Right lobe of liver (tissue), 6 donors: ENCODE measurements around the gene LAMB2. TPM values are rescaled to one million over a fixed set of nuclear protein-coding genes. Genes with fewer than 3 reads are reported as not detected.

ENCODE experiments used
- ATAC-seq, 4 donors: fragments of 200-7000 bp; cut with Tn5 transposase; one replicate each; pipeline ENCODE4 v1.9.1; 2020; ENCODE audit warnings: mild to moderate bottlenecking in 4 of 4, moderate library complexity in 4 of 4
- DNase-seq, 3 donors: peaks; one replicate each; pipeline ENCODE4 v3.0.0-alpha.2; 2020
- H3K27ac ChIP-seq, 3 donors: fragments of 200-600 bp; one replicate each; pipeline ENCODE4 v1.8.0; 2022
- H3K27me3 ChIP-seq, 2 donors: fragments of 200-600 bp; one replicate each; pipeline ENCODE4 v1.8.0; 2022
- H3K36me3 ChIP-seq, 4 donors: fragments of 200-600 bp; sonication (generic) in 1 of 4; one replicate each; pipeline versions ENCODE4 v1.5.1 to v1.8.0; 2017 to 2022; ENCODE audit warnings: control low read depth in 1 of 4
- H3K4me1 ChIP-seq, 4 donors: fragments of 200-600 bp; sonication (generic) in 1 of 4; one replicate each; pipeline versions ENCODE4 v1.5.1 to v1.8.0; 2017 to 2022; ENCODE audit warnings: control low read depth in 1 of 4
- H3K4me3 ChIP-seq, 3 donors: fragments of 200-600 bp; one replicate each; pipeline ENCODE4 v1.8.0; 2022
- H3K9me3 ChIP-seq, 4 donors: fragments of 200-600 bp; sonication (generic) in 1 of 4; one replicate each; pipeline versions ENCODE4 v1.5.1 to v1.8.0; 2017 to 2022; ENCODE audit warnings: control low read depth in 1 of 4
- POLR2A ChIP-seq: fragments of 450-650 bp; IDR thresholded peaks from one replicate; pipeline ENCODE4 v1.6.1; 2017; ENCODE audit warnings: antibody characterized with exemption, mild to moderate bottlenecking
- WGBS: methylation state at CpG from one replicate; pipeline ENCODE4 v1.1.6; 2018; ENCODE audit warnings: low coverage, low lambda C conversion rate; ENCODE audit not compliant: insufficient coverage; ENCODE audit errors: missing lambda C conversion rate; 5-methylcytosine and 5-hydroxymethylcytosine counted together
- intact Hi-C, 2 donors: fragments of 100-400 bp; cut with DNase I; formaldehyde crosslinking; loops; one replicate each; pipeline versions ENCODE4 v1.11.2 to v1.14.1; 2022
- total RNA-seq, 6 experiments: library from RNA; depleted of rRNA in 2 of 6; stranded (reverse); fragments of >200 nt in 2 of 6; fragmentation: NEBNext Ultra II Directional in 3 of 6; extraction: Animal tissue kit (Norgen Biotek cat#: 25700) in 3 of 6; gene quantifications; one replicate each; pipeline versions ENCODE4 v1.1.0 to v1.2.4, GENCODE V29; 2016 to 2023
- TF ChIP-seq, protein P1 (sequence below), 4 donors: fragments of 200-600 bp in 3 of 4; fragments of 450-650 bp in 1 of 4; IDR thresholded peaks; one replicate each; pipeline versions ENCODE4 v1.5.1 to v1.8.0; 2016 to 2022; ENCODE audit warnings: antibody characterized with exemption in 4 of 4, mild to moderate bottlenecking in 2 of 4
- donor health status: DM: no; HTN: yes; CAD: no.
- donor health status: DM: no; HTN: no; CAD: no.
- donor health status: DM: no; HTN: no; CAD: no.
- donor health status: DM: no; HTN: yes; CAD: no.
- donor health status: DM: no; HTN: yes; CAD: no.

Gene LAMB2
- total RNA-seq, 6 experiments from 2014 or later, result 129 to 192 (median 163) TPM

DNA sequence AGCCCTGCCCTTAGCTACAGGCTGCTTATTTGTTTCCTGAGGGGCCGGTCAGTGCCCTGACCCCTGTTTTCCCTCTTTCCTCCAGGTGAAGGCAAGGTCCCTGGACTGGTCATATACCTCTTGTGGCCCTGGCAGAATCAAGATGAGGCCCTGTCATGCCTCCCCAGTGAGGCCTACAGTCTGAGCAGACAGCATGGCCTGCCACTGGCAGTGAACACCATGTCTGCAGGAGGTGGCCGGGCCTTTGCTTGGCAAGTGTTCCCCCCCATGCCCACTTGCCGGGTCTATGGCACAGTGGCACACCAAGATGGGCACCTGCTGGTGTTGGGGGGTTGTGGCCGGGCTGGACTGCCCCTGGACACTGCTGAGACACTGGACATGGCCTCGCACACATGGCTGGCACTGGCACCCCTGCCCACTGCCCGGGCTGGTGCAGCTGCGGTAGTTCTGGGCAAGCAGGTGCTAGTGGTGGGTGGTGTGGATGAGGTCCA, 39.7 kb upstream of the LAMB2 start:
- Histone ChIP-seq H3K27ac (peak overlapping the region; percentile 72 to 89 (median 72)), H3K9me3 (no peaks in the 10 kb centered on the region), H3K4me1 (peaks cover 0 to 16% (median 5%) of the 10 kb centered on the region in 4 donors), H3K36me3 (no peaks in the 10 kb centered on the region), H3K27me3 (no peaks in the 10 kb centered on the region), H3K4me3 (peak overlapping the region; percentile 74 to 78 (median 77))
- no peak for DNase-seq
- intact Hi-C loops, result no loop called here
- no peak for TF ChIP-seq POLR2A
- TF ChIP-seq, protein P1, sequence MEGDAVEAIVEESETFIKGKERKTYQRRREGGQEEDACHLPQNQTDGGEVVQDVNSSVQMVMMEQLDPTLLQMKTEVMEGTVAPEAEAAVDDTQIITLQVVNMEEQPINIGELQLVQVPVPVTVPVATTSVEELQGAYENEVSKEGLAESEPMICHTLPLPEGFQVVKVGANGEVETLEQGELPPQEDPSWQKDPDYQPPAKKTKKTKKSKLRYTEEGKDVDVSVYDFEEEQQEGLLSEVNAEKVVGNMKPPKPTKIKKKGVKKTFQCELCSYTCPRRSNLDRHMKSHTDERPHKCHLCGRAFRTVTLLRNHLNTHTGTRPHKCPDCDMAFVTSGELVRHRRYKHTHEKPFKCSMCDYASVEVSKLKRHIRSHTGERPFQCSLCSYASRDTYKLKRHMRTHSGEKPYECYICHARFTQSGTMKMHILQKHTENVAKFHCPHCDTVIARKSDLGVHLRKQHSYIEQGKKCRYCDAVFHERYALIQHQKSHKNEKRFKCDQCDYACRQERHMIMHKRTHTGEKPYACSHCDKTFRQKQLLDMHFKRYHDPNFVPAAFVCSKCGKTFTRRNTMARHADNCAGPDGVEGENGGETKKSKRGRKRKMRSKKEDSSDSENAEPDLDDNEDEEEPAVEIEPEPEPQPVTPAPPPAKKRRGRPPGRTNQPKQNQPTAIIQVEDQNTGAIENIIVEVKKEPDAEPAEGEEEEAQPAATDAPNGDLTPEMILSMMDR (IDR thresholded peaks at IDR 0.05), result no peak
- WGBS, result 50% methylated on average over 1 of the region's 7 CpGs
- no peak for ATAC-seq

DNA sequence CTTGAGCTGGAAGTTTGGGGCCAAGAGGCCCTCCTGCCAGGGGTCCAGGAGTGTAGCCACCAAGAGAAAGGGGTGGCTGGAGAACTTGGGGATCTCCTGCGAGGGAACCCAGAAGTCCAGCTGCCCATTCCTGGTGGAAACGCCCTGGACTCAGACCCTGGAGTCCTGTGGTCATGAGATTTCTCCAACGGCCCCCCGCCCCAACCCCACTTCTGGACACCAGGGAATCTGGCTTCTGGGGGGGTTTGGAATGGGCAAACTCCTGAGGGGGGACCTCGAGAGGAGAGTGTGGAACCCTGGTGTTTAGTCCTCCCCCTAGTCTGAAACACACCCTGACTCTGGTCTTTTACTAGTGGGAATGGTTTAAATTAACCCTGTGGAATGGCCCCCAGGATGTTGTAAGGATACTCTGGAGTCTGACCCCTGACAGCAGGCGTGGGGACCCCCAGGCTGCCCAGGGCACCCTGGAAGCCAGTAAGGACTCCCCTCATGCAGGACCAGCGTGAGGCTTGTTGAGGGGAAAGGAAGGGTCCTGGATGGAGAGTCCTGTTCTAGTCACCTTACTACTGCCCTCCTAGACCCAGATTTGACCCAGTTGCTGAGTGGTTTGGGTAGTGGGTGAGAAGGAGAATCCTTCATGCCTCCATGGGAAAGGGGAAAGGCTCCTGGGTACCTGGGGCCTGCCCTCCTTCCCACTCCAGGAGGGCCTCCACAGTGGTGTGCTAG, 39.1 kb upstream of the LAMB2 start:
- WGBS, result 10% methylated on average over 2 of the region's 7 CpGs
- no peak for ATAC-seq
- Histone ChIP-seq H3K27me3 (no peaks in the 10 kb centered on the region), H3K27ac (peak overlapping the region; percentile 72 to 89 (median 72)), H3K4me1 (peaks cover 0 to 21% (median 7%) of the 10 kb centered on the region in 4 donors), H3K36me3 (no peaks in the 10 kb centered on the region), H3K4me3 (peak overlapping the region; percentile 74 to 78 (median 77)), H3K9me3 (no peaks in the 10 kb centered on the region)
- DNase-seq, result no peak
- no peak for TF ChIP-seq POLR2A
- TF ChIP-seq, protein P1 (IDR thresholded peaks at IDR 0.05), result no peak
- intact Hi-C loops, result no loop called here

DNA sequence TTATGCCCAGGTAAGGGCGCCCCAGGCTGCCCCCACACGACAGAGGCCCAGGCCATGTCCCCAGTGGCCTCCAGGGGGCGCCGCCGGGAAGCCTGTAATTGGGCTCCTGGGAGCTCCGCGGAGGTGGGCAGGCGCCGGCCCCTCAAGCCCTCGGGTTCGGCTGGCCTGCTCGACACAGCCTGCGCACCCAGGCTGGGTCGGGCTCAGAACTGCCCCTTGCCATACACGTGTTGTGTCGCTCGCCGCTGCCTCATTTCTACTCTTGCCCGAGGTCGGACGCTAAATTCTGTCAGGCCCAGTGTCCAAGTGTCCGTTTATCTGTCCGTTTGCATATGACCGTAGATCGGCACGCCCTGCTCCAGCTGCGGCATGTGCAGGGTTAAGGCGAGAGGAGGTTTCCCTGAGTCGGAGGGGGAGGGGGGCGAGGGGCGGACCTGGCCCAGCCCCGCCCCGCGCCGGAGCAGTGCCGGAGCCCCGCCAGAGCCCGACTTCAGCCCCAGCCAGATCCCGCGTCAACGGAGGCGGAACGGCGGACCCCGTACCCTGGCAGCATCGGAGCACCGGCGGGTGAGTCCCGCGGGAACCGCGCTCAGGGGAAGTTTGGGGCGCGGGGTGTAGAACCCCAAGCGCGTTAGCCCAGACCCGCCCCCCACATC, 38.4 kb upstream of the LAMB2 start, which contains the start of gene KLHDC8B:
Gene KLHDC8B (plus strand): TSS at position 480 of the 656 bp plus-strand sequence. CDS start 1,172 bp downstream, outside the sequence.
- intact Hi-C loops, result no loop called here
- TF ChIP-seq POLR2A, result peak; percentile 65
- TF ChIP-seq, protein P1 (IDR thresholded peaks at IDR 0.05), result peak; percentile 82 to 99 (median 94)
- 0% methylated on average over 6 of the region's 57 CpGs for WGBS
- H3K27me3 ChIP-seq, result no peaks in the 10 kb centered on the region
- no peaks in the 10 kb centered on the region for H3K36me3 ChIP-seq
- DNase-seq (peak; percentile 86 to 88 (median 87)), ATAC-seq (peak; percentile 83 to 89 (median 85))
- no peaks in the 10 kb centered on the region for H3K9me3 ChIP-seq
- H3K4me1 ChIP-seq, result peaks cover 0 to 28% (median 11%) of the 10 kb centered on the region in 4 donors
- H3K27ac ChIP-seq, result peak within 1 kb of the TSS; percentile 72 to 89 (median 72)
- peak within 1 kb of the TSS; percentile 74 to 78 (median 77) for H3K4me3 ChIP-seq

DNA sequence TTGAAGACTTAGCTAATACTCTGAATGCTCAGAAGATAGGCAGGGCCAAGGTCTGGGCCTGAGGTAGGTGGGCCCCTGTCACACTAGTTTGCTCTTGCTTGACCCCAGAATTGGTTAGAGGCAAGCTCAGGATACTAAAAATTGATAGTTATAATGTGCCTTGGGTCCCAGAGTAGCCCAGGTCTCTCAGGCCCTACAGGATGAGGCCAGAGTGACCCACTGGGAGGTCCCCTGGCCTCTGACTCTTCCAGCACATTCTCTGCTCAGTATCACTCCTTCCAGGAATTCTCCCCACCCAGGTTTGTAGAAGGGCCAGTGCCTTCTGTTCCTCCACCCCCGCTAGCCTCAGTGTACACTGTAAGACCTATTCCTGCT, 37.9 kb upstream of the LAMB2 start:
- H3K27me3 ChIP-seq, result no peaks in the 10 kb centered on the region
- DNase-seq (no peak), ATAC-seq (no peak)
- peak overlapping the region; percentile 72 to 89 (median 72) for H3K27ac ChIP-seq
- no peak for TF ChIP-seq POLR2A
- TF ChIP-seq, protein P1 (IDR thresholded peaks at IDR 0.05), result no peak
- H3K4me3 ChIP-seq, result peak overlapping the region; percentile 74 to 78 (median 77)
- peaks cover 0 to 29% (median 11%) of the 10 kb centered on the region in 4 donors for H3K4me1 ChIP-seq
- 0% methylated on average over 1 of the region's 1 CpG for WGBS
- intact Hi-C loops, result no loop called here
- no peaks in the 10 kb centered on the region for H3K9me3 ChIP-seq
- no peaks in the 10 kb centered on the region for H3K36me3 ChIP-seq
